ENCODE data around the gene HS3ST5. TPM values are rescaled to one million over a fixed set of nuclear protein-coding genes. Genes with fewer than 3 reads are reported as not detected.
"Not testable (repeated sequence)": the region's sequence is repeated elsewhere in the genome, so short reads cannot be mapped to it uniquely, and the experiment has no call there.

Gene HS3ST5
- total RNA-seq, 1 donor from 2014 or later = 0.12 TPM

DNA sequence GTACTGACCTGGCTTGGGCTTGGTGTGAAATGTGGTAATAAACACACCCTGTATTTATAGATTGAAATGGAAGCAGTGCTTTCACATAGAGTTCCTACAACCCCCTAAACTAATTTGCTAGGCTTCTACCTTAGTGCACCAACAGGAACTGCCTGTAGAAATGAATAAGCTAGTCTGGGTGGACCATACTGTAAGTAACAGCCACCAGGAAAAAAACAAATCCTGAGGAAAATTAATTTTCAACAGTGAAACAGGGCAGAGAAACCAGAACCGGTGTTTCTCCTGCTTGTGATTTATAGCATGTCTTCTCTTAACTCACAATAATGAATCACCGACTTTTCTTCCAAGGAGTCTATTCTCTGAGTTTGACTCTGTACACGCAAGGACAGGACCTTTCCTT lies 187.1 kb downstream of the HS3ST5 start:
- H3K4me3 ChIP-seq = no peak overlapping the region
- TF ChIP-seq, protein P1, sequence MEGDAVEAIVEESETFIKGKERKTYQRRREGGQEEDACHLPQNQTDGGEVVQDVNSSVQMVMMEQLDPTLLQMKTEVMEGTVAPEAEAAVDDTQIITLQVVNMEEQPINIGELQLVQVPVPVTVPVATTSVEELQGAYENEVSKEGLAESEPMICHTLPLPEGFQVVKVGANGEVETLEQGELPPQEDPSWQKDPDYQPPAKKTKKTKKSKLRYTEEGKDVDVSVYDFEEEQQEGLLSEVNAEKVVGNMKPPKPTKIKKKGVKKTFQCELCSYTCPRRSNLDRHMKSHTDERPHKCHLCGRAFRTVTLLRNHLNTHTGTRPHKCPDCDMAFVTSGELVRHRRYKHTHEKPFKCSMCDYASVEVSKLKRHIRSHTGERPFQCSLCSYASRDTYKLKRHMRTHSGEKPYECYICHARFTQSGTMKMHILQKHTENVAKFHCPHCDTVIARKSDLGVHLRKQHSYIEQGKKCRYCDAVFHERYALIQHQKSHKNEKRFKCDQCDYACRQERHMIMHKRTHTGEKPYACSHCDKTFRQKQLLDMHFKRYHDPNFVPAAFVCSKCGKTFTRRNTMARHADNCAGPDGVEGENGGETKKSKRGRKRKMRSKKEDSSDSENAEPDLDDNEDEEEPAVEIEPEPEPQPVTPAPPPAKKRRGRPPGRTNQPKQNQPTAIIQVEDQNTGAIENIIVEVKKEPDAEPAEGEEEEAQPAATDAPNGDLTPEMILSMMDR (IDR thresholded peaks at IDR 0.05) = no peak
- H3K4me1 ChIP-seq = no peaks in the 10 kb centered on the region
- DNase-seq (no peak), ATAC-seq (no peak)
- H3K27me3 ChIP-seq (ENCODE audit: low read depth) = no peaks in the 10 kb centered on the region
- intact Hi-C loops (cut with DNase I) = no loop called here
- H3K27ac ChIP-seq = no peak overlapping the region
- no peaks in the 10 kb centered on the region for H3K9me3 ChIP-seq
- H3K36me3 ChIP-seq = no peaks in the 10 kb centered on the region

DNA sequence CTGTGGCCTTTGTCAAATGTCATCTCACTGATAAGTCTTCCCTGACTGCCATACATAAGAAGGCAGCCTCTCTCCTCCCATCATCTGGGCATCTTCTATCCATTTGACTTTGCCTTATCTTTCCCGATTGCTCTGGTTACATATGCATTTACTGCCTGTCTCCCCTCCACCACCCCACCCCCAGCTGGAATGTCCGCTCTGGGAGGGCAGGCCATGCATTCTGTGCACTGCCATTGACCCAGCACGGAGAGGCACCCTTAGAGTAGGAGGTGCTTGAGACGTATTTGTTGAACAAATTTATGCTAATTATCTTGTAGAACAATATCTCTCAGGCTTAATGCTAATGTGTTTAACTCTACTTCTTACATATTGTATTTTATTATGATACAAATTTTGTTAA lies 188.0 kb downstream of the HS3ST5 start:
- H3K9me3 ChIP-seq = no peaks in the 10 kb centered on the region
- H3K27me3 ChIP-seq (ENCODE audit: low read depth) = no peaks in the 10 kb centered on the region
- H3K4me3 ChIP-seq = no peak overlapping the region
- no peak for DNase-seq
- intact Hi-C loops (cut with DNase I) = no loop called here
- H3K4me1 ChIP-seq = no peaks in the 10 kb centered on the region
- ATAC-seq = no peak
- H3K36me3 ChIP-seq = no peaks in the 10 kb centered on the region
- TF ChIP-seq, protein P1 (IDR thresholded peaks at IDR 0.05) = no peak
- no peak overlapping the region for H3K27ac ChIP-seq

DNA sequence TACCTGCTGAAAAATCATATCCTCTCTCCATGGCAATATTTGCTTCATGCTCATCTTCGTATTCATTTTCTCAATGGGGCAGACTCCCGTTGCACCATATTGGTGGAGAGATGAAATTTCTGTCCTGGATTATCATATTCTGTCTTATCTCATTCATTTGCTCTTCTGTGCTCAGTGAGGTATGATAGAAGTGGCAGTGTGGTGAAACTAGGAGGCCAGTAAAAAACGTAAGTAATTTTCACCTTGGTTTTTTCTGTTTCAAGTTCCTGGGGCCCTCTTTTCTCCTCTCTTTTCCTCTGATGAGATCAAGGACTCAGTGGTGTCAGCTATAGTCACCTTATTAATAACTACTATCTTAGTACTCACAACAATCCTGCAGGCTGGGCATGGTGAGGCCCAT lies 189.4 kb downstream of the HS3ST5 start:
- Histone ChIP-seq H3K4me3 (no peak overlapping the region), H3K36me3 (no peaks in the 10 kb centered on the region), H3K4me1 (no peaks in the 10 kb centered on the region), H3K27ac (no peak overlapping the region), H3K9me3 (no peaks in the 10 kb centered on the region), H3K27me3 (ENCODE audit: low read depth) (no peaks in the 10 kb centered on the region)
- DNase-seq (no peak), ATAC-seq (no peak)
- intact Hi-C loops (cut with DNase I) = no loop called here
- TF ChIP-seq, protein P1 (IDR thresholded peaks at IDR 0.05) = no peak

DNA sequence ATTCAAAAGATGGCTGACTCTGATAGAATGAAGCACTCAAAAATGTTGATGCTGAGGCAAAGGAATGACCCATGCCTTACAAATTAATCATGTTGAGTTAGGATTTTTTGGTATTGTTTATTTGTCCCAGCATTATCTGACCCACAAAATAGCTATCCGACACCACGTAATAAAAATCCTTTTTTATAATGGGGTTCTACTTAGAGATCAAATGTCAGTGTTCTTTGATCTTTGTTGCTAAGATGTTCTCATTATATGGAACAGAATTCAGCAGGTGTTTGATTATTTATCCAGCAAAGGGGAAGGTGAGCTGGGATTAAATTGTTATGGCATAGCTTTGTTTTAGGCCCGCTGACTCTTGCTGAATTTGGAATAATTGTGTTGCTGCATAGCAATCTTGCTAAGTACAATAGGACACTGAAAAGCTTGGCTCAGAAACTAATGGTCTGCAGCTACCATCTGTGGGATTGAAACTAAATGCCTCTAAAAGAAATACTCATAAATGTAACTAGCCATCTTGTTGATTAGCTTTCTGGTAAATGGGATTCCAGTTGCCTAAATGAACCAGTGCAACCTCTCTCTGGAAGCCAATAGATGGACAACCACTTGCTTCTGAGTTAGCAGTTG lies 191.6 kb downstream of the HS3ST5 start:
- no peaks in the 10 kb centered on the region for H3K36me3 ChIP-seq
- H3K27ac ChIP-seq = no peak overlapping the region
- H3K27me3 ChIP-seq (ENCODE audit: low read depth) = no peaks in the 10 kb centered on the region
- H3K4me1 ChIP-seq = no peaks in the 10 kb centered on the region
- H3K4me3 ChIP-seq = no peak overlapping the region
- intact Hi-C loops (cut with DNase I) = no loop called here
- ATAC-seq (no peak), DNase-seq (no peak)
- H3K9me3 ChIP-seq = no peaks in the 10 kb centered on the region
- TF ChIP-seq, protein P1 (IDR thresholded peaks at IDR 0.05) = no peak

DNA sequence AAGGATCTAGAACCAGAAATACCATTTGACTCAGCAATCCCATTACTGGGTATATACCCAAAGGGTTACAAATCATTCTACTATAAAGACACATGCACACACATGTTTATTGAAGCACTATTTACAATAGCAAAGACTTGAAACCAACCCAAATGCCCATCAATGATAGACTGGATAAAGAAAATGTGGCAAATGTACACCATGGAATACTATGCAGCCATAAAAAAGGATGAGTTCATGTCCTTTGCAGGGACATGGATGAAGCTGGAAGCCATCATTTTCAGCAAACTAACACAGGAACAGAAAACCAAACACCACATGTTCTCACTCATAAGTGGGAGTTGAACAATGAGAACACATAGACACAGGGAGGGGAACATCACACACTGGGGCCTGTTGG lies 193.6 kb downstream of the HS3ST5 start:
- H3K9me3 ChIP-seq; ATAC-seq; intact Hi-C loops (cut with DNase I); H3K27me3 ChIP-seq (ENCODE audit: low read depth); H3K36me3 ChIP-seq; H3K4me3 ChIP-seq; H3K4me1 ChIP-seq; DNase-seq; H3K27ac ChIP-seq: not testable (repeated sequence)

DNA sequence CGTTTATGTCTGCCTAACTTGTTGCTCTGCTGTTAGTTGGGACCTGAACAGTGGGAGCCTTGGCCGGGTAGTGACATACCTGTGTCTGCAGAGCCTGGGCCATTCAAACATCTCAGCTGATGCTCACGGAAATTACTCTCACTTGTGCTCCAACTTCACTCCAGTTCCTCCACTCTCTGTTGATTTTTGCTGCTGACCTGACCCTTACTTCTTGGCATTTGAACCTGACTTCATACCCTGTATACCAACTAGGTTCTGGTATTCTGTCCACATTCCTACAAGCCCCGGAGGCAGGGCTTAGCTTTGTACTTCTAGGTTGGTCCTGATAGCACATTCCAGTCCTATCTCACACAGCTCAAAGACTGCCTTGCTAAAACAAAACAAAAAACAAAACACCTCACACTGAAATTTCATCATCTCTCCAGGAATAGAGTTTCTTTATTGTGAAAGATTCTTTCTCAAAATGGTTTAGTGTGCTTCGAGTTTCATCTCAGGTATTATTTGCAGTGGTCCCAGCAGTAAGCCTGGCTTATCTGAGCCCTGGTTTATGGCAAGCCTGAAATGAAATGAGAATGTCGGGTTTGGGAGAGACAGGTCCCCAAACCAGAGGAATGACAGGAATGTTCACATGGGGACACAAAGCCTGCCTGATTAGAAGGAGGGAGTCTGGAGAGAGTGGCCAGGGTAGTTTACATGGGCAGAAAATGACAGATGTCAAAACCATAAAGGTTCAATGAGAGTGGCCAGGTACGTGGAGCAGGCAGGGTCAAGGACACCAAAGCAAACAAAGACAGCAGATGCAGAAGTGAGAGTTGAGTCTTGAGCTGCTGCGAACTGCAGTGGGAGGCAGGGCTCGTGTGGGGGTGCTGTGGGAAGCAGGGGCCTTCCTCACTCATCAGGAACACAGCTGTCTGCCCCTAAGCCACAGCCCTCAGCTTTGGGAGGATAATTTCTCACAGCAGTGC lies 197.7 kb downstream of the HS3ST5 start:
- Histone ChIP-seq H3K27ac (peak overlapping the region; percentile 13), H3K4me1 (no peaks in the 10 kb centered on the region), H3K36me3 (no peaks in the 10 kb centered on the region), H3K27me3 (ENCODE audit: low read depth) (no peaks in the 10 kb centered on the region), H3K9me3 (no peaks in the 10 kb centered on the region), H3K4me3 (no peak overlapping the region)
- intact Hi-C loops (cut with DNase I) = no loop called here
- TF ChIP-seq, protein P1 (IDR thresholded peaks at IDR 0.05) = no peak
- ATAC-seq = peak; percentile 91
- no peak for DNase-seq
